GM19025 (cell line): ENCODE data around the gene CORO2B.
"Not testable (repeated sequence)": the region's sequence is repeated elsewhere in the genome, so short reads cannot be mapped to it uniquely, and the experiment has no call there.

Source experiments
- ATAC-seq: cut with Tn5 transposase; IDR thresholded peaks from one replicate; pipeline ENCODE4 v1.9.1; 2021; ENCODE audit warnings: mild to moderate bottlenecking, low read depth, moderate library complexity; ENCODE audit not compliant: unreplicated experiment

The CORO2B gene

DNA sequence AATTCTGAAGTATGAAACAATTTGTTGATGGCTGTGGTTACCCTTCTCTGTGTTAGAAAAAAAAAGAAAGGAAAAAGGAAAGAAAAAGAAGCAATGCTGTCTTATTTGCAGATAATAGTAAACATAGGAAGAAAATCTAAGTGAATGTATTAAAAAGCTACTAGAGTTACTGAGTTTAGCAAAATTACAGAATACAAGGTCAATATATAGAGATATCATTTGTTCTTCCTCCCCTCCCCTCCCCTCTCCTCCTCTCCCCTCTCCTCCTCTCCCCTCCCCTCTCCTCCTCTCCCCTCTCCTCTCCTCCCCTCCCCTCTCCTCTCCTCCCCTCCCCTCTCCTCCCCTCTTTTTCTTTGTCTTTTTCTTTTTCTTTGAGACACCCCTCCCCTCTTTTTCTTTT, 172.8 kb downstream of the CORO2B start:
- no peak for ATAC-seq

DNA sequence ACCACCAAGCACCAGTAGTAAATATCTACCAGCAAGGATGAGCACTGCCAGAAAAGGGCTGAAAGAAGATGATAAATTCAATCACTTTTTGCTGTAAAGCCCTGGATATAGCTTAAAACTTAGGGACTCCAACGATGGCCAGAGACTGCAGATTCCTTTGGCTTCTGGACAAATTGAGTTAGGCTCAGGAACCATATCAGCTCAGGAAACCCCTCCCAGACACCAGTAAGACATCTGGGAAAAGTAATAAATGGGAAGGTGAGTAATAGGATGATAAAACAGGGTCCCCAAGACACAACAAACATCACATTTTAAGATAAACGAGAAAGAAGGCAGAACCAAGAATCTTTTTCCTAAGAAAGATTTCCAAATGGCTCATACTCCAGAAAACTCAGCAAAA, 176.9 kb downstream of the CORO2B start:
- ATAC-seq, result no peak

DNA sequence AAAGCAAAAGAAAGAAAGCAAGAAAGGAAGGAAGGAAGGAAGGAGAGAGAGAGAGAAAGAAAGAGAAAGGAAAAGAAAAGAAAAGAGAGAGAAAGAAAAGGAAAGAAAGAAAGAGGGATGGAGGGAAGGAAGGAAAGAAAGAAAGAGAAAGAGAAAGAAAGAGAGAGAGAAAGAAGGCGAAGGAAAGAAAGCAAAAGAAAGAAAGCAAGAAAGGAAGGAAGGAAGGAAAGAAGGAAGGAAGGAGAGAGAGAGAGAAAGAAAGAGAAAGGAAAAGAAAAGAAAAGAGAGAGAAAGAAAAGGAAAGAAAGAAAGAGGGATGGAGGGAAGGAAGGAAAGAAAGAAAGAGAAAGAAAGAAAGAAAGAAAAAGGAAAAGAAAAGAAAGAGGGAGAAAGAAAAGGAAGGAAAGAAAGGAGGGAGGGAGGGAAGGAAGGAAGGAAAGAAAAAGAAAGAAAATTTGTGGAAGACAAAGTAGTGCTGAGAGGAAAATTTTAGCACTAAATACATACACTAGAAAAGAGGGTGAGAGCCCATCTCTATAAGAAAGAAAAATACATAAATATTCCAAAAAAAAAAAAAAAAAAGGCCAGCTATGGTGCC, 181.3 kb downstream of the CORO2B start:
- not testable (repeated sequence) for ATAC-seq

DNA sequence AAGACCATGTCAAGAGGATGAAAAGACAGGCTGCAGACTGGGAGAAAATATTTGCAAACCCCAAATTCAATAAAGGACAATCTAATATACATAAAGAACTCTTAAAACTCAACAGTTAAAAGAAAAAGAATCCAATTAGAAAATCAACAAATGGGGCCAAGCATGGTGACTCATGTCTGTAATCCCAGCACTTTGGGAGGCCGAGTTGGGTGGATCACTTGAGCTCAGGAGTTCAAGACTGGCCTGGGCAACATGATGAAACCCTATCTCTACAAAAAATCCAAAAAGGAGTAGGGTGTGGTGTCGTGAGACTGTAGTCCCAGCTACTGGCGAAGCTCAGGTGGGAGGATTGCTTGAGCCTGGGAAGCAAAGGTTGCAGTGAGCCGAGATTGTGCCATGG, 184.3 kb downstream of the CORO2B start:
- ATAC-seq, result no peak

DNA sequence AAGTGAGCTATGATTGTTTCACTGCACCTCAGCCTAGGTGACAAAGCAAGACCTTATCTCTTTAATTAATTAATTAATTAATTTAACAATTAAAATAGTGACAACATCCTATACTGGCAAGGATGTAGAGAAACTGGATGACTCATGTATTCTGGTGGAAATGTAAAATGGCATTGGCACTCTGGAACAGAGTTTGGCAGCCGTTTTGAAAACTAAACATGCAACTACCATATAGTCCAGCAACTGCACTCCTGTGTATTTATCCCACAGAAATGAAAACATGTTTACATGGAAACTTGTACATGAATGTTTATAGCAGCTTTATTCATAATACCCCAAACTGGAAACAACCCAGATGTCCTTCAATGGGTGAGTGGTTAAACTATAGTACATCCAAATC, 185.3 kb downstream of the CORO2B start:
- ATAC-seq, result no peak

DNA sequence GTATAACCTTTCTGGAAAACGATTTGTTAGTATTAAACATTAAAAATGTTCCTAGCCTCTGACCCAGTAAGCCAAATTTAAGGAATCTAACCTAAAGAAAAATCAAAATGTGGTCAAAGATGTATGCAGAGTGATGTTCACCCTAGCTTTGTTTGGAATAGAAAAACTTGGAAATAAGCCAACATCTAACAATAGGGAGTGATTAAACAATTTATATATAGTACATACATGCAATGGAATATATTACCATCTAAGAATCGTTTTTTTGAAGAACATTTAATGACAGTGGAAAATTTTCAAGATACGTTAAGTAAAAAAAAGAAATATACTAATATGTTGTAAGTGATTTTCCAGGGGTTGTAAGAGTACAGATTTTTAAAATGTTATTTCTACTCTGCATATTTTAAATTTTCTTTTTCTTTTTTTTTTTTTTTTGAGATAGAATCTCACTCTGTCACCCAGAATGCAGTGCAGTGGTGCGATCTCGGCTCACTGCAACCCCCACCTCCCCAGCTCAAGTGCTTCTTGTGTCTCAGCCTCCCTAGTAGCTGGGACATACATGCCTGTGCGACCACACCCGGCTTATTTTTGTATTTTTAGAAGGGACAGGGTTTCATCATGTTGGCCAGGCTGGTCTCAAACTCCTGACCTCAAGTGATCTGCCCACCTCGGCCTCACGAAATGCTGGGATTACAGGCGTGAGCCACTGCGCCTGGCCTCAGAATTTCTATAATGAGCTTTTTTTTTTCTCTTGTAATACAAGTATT, 187.0 kb downstream of the CORO2B start:
- no peak for ATAC-seq

DNA sequence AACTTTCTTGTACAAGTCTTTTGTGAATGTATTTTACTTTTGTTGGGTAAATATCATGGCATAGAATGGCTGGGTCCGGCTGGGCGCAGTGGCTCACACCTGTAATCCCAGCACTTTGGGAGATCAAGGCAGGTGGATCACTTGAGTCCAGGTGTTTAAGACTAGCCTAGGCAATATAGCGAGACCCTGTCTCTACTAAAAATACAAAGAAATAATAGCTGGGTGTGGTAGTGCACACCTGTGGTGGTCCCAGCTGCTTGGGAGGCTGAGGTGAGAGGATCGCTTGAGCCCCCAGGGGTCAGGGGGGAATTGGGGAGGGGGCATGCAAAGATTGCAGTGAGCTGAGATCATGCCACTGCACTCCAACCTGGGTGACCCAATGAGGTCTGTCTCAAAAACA, 189.0 kb downstream of the CORO2B start:
- no peak for ATAC-seq

DNA sequence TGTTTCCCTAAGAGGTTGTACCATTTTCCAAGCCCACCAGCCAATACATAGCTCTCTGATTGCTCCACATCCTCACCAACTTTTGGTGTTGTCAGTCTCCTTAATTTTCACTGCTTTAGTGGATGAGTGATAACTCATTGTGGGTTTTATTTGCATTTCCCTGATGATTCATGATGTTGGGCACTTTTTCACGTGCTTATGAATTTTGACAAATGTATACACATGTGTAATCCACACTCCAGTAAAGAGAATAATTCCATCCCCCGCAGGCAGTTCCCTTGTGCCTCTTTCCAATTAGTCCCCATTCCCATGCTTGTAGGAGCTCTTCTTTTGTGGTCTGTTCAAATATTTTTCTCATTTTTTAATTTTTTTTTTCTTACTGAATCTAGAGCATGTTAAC, 189.5 kb downstream of the CORO2B start:
- no peak for ATAC-seq

DNA sequence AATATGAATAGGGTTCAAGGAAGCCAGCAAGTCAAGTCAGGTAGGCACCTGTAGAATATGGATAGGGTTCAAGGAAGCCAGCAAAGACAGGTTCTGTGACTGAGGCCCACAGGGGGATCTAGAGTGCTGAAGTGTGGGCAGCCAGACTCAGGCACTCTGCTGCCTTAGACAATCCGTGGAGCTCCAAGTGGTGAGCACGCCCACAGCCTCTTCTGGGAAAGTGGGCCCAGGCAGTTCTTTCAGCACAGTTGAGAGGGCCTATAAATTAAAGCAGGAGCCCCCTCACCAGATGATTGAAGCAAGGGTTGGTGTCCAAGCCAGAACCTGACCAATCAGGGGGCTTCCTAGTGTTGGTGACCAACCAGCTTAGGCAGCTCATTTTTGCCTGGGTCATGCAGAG, 190.9 kb downstream of the CORO2B start:
- ATAC-seq, result no peak

DNA sequence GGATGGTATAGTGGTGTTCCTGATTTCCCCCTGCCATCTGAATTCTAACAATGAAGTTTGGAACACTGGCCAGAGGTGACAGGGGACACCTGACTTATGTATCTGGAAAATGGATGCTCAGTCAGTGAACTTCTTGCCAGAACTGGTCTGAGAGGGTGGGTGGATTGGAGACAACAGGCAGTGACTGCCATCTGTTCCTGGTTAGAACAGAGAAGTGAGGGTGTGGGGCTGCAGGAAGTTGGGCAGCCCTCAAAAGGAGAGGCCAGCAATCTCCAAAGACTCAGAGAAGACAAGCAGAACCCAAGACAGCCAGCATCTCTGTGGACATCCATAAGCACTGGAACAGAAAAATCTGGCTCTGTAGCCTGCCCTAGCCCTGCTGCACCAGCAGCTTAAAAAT, 191.4 kb downstream of the CORO2B start:
- ATAC-seq, result no peak

DNA sequence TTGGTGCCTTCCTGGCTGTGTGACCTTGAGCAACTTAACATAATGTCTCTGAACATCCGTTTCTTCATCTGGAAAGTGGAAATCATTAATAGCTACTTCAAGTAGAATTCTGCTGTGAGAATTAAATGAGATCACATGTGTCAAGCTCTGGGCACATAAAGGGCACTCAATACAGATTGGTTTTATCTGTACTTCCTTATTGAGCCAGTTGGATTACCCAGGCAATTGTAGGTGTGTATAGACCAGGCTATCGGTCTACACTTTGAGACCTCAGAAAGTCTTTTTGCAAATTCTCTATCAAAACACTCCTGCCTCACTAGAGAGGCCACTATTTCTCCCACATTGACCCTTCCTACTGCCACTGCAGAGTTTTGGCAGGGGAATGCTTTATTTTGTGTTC, 194.2 kb downstream of the CORO2B start:
- ATAC-seq, result no peak

DNA sequence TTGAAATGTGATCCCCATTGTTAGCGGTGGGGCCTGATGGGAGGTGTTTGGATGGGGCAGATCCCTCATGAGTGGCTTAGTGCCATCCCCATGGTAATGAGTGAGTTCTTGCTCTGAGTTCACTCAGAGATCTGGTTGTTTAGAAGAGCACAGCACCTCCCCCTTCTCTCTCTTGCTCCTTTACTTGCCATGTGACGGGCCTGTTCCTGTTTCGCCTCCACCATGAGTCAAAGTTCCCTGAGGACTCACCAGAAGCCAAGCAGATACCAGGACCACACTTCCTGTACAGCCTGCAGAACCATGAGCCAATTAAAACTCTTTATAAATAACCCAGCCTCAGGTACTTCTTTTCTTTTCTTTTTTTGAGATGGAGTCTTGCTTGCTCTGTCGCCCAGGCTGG, 195.3 kb downstream of the CORO2B start:
- ATAC-seq, result no peak

DNA sequence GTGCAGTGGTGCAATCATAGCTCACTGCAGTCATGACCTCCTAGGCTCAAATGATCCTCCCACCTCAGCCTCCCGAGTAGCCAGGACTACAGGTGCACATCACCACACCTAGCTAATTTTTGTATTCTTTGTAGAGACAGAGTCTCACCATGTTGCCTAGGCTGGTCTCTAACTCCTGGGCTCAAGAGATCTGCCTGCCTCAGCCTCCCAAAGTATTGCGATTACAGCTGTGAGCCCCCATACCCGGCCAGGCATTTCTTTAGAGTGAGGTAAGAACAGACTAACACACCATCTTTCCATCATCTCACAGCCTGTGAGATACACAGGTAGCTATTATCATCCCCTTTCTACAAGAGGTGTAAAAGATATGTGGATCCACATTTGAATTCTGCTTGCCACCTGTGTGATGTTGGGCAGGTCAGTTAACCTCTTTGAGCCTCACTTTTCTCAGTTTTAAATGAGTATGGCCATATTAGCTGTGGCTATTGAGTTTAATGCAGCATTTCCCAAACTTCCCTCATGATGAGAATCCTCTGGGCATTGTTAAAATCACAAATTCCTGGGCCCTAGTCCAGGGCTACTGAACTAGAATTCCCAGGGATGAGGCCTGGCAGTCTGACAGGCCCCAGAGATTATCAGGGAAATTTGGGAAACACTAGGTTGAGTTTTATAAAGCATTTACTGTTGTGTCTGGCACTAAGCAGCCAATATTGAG, 195.9 kb downstream of the CORO2B start:
- no peak for ATAC-seq

DNA sequence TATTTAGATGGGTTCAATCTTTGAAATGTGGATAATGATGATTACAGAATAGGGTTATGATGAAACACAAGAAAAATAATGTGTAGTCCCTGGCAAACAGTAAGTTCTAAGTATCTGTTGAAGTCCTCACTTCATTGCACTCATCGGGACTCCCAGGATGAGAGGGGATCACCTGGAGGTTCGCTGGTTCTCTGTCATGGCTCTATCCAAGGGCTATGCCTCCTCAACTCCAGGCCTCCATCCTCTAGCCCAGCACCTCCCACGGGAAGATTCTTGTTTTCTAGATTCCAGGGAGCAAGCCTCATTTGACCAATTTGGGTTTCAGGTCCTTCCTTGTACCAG, 196.4 kb downstream of the CORO2B start:
- ATAC-seq, result no peak

DNA sequence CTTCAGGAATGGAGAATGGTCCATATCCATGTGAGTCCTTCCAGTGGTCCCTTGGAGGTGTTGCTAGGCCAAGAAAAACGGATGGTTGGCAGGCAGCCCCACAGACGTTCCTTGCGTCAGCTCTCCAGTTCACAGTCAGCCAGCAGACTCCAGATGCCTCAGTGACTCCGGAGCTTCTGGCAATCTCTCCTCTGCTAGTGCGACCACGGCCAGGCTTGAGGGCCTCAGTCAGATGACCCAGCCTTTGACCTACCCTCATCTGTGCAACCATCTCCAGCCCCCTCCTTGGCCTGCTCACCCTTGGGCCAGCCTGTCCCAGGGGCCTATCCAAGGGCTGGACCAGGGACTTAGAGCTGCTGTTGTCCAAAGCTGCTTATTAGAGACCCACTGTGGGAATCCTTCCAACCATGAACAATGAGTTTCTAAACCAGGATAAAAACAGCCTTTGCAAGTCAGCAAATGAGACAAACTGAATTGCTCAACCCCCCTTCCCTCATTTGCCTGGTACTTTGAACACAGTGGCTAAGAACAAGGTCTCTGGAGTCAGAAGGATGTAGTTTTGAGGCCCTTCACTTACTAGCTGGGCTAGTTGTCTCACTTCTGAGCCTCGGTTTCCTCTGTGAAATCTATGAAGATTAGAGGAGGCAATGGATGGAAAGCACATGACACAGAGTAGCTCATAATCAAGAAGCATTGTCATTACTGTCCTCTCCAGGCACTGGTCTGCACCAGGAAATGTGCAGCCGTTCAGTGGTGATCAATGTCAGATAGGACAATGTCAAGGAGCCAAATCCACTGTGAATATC, 197.1 kb downstream of the CORO2B start:
- ATAC-seq, result no peak

DNA sequence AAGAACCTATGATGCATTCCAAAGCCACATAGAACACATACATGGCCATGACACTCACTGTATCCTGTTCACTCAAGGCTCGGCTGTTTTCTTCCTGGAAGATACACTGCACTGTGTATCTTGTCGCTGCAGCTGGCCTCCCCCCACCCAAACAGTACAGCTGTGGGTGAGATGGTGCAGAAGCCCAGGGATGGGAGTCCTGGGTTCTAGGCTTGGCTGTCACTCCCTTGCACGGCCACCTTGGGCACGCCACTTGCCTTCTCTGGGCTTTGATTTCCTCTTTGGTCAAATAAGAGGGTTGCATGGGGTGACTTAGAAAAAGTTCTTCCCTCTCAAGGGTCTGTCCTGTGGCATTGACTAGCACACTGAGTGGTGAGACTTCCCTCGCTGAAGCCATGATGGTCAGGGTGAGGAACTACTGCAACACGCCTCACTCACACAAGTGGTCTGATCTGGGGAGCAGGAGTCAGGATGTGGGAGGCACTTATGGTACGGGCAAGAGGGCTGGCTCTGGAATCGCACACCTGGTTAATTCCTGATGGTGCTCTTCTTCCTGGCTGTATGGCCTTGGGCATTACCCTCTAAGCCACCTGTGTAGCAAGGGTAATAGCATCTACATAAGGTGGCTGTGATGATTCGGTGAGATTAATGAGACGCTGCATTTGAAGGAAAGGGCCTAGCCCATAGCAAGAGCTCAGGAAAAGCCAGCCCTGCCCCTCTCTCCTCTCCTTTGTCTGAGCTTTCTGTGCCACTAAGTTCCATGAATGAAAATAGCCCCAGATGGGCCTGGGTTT, 197.9 kb downstream of the CORO2B start:
- ATAC-seq, result no peak
